HG03060 (cell line): ENCODE measurements around the gene NAA80.
"Not testable (repeated sequence)": the region's sequence is repeated elsewhere in the genome, so short reads cannot be mapped to it uniquely, and the experiment has no call there.

Source experiments
- ATAC-seq: cut with Tn5 transposase; IDR thresholded peaks from one replicate; pipeline ENCODE4 v1.9.1; 2021; ENCODE audit warnings: low read depth, moderate number of reproducible peaks; ENCODE audit not compliant: unreplicated experiment

Gene NAA80

DNA sequence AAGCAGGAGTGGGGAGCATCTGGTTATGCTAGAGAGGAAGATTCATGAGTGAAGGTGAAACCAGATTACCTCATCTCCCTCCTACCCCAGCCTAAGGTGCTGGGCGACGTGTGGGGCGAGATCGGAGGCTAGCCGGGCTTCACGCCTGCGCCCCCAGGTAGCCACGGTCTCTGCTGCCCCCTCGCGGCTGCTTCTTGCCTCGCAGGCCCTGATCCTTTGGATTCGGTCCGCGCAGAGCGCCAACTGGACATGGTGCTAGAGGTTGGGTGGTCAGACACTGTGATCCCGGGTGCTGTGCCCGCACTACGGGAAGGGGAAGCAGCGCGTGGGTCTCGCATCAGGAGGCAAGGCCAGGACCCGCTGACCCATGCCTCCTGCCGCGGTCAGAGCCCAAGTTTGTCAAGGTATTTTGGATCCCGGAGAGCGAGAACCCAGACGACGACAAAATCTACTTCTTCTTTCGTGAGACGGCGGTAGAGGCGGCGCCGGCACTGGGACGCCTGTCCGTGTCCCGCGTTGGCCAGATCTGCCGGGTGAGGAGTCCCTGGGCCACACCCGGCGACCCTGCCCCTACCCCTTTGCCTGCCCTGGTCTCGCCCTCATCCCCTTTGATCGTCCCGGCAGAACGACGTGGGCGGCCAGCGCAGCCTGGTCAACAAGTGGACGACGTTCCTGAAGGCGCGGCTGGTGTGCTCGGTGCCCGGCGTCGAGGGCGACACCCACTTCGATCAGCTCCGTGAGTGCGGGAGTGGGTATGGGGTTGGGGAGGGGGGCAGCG is 26.1 kb downstream of the NAA80 start:
- no peak for ATAC-seq

DNA sequence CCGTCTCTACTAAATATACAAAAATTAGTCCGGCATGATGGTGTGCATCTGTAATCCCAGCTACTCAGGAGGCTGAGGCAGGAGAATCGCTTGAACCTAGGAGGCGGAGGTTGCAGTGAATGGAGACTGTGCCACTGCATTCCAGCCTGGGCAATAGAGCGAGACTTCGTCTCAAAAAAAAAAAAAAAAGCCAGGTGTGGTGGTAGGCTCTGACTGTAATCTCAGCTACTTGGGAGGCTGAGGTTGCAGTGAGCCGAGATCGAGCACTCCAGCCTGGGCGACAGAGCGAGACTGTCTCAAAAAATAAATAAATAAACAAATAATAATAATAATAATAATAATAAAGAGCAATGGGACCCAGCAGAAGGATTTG is 26.7 kb downstream of the NAA80 start:
- ATAC-seq, result not testable (repeated sequence)

DNA sequence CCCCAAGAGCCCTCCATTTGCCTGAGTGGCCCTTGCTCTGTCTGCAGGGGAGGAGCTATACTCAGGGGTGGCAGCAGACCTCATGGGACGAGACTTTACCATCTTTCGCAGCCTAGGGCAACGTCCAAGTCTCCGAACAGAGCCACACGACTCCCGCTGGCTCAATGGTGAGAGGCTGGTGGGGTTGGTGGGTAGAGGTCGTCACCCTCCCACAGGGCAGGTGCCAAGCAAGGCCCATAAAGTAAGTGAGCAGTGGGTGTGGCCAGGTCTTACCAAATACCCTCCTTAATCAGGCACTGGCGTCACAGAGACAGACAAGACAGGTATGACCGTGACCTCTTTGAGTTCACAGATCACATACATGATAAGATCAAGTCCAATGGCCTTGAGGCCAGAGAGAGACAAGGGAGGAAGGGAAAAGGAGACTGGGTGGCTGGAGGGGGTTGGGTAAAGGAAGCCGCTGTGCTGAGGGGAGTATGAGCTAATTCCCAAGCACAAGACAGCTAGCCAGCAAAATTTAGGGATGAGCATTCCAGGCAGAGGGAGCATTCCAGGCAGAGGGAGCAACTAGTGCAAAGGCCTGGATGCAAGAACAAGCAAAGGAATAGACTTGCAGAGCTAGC is 27.8 kb downstream of the NAA80 start:
- ATAC-seq, result no peak

DNA sequence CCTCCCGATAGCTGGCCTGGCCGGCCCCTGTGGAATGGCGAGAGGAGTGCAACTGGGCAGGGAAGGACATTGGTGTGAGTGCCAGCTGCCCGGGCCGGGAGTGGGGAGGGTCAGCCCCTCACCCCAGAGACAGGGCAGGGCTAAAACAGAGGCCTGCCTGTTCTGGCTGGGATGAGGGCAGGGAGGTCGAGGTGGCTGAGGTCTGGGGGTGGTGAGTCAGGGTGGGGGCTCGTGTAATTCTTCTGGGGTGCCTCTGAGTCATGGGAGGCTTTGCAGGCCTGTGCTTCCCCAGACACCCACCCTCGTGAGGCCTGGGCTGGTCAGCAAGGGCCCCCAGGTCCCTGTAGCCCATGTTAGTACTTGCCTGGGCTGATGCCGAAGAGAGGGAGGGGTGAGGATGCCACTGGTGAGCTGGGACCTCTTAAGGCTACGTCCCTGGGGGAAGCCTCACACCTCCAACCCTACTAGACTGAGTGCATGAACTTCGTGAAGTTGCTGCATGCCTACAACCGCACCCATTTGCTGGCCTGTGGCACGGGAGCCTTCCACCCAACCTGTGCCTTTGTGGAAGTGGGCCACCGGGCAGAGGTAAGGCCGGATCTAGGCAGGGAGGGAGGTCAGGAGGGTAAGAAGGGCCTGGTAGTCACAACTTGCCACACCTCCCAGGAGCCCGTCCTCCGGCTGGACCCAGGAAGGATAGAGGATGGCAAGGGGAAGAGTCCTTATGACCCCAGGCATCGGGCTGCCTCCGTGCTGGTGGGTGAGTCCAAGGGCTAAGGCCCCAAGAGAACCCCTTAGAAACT is 28.6 kb downstream of the NAA80 start:
- ATAC-seq, result no peak

DNA sequence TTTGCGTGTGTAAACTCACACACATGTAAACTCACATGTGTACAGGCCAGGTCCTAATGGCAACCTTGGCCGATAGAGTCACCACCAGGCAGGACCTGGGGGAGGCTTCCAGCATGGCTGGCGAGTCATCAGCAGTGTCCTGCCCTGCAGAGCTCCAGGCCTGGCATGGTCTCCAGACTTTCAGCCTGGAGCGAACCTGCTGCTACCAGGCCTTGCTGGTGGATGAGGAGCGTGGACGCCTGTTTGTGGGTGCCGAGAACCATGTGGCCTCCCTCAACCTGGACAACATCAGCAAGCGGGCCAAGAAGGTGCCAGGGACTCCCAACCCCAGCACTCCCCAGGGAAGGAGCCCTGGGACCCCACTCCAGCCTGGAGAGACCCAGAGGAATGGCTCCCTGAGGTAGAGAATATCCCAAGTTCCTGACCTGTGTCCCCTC is 29.2 kb downstream of the NAA80 start:
- no peak for ATAC-seq

DNA sequence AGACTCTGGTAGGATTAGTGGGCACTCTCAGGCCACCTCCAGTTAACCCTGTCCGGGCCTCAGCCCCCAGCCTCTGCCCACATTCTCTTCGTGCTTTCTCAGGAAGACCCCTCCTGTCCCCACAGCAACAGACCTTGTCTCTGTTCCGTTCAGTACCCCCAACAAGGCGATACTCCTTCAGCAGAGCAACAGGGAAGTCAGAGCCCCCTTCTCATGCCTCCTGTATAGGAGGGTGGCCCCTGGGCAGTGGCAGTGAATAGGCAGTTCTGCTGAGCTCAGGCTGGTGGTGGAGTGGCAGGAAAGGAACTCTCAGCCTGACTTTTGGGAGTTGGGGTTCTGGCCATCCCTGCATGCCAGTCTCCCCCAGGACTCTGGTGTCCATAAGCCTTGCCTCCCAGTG is 29.7 kb downstream of the NAA80 start:
- no peak for ATAC-seq

DNA sequence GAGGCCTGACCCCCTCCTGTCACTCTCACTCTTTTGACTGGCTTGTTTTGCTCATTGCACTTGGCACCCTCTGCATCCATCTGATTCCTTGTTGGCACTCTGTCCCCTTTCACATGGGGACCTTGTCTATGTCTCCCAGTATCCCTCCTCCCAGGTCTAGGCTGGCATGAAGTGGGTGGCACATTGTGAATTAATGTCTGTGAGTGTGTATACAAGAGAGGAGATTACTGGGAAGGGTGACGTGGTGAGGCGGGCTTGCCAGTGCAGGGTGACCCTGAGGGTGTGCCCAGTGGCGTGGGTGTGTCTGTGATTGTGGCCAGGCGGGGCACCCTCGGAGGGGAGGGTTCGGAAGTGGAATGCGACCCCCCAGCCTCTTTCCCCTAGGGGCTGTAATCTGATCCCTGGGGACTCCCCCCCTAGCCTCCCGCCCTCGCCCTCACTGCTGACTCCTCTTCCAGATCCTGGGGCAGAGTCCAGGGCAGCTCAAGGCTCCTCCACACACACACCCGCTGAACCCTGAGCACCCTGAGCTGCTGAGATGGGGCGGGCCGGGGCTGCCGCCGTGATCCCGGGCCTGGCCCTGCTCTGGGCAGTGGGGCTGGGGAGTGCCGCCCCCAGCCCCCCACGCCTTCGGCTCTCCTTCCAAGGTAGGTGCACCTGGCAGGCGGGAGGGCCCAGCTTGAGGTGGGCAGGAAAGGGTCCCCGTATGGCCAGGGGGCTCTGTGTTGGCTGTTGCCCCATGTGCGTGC is 30.3 kb downstream of the NAA80 start, which contains the start of gene SEMA3B:
SEMA3B (plus strand) TSS at position 445 of the 749 bp plus-strand sequence; CDS start at position 539, 94 bp downstream.
- no peak for ATAC-seq

DNA sequence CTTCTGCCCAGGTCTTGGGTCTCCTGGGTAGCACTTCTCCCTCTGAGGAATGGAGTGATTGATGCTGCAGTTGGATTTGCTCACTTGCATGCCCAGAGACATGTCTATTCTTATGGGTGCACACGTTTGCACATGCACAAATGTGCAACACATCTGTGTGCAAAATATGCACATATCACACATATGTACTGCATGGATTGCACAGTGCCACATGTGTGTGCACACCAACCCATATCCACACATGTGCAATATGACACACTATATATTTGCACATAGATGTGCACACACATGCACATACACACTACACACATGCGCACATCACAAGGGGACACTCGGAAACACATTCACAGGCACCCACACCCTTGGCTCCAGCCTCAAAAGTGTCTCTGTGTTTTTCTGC is 30.9 kb downstream of the NAA80 start:
- ATAC-seq, result no peak

DNA sequence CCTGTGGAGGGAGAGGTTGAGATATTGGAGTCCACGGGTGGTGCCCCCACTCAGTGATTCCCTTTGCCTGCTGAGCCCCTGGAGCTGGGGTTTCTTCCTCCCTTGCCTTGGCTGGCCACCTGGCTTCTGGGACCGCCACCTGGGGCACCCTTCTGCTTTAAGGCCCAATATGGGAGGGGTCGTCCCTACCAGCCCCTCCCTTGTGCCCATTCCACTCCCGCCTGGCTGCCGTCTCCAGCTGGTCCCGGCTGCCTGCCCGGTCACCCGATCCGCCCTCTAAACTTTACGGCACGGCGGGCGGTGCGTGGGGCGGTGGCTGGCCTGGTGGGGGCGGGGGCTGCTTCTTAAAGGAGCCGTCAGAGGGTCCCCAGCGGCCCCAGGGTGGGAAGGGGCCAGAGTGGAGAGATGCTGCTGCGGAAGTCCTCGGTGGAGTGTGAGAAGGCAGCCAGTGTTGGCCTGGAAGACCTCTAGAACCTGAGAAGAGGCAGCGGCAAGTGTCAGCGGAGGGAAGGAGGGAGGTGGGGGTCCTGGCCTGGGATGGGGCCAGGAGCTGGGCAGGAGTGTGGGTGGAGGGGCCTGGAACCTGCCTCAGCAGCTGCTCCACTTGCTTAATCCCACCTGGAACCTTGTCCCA is 31.8 kb downstream of the NAA80 start:
- no peak for ATAC-seq

DNA sequence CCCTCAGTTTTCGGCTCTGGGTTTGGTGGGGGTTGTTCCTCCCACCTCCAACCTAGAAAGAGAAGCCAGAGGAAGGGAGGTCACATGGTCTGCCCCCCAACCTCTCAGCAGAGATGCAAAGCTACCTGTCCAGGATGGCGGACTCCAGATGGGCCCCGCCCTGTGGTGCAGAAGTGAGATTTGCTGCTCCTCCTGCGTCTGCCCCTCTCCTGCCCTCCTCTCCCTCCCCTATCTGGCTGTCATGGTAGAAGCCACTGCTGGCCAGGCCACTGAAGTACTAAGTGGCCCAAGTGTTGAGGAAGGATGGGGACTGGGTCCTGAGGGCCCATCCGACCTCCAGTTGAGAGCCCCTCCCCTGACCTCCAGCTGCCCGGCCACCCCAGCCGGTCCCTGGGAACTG is 32.4 kb downstream of the NAA80 start:
- no peak for ATAC-seq

DNA sequence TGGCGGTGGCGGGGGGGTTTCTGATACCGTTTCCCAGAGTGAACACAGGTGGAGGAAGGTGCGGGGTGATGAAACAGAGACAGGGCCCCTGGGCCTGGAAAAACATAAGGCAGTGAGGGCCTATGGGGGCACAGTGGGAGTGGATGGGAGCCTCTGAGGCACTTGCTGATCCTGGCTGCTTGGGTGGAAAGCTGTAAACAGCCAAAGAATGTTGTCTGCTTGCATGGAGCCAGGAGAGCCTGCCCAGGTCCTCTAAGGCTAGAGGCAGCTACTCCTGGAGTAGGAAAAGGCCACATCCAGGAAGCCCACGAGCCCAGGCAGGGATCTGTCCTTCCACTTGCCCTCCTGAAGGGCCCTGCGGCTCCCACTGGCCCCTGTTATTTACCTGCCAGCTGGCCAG is 33.2 kb downstream of the NAA80 start:
- ATAC-seq, result no peak

DNA sequence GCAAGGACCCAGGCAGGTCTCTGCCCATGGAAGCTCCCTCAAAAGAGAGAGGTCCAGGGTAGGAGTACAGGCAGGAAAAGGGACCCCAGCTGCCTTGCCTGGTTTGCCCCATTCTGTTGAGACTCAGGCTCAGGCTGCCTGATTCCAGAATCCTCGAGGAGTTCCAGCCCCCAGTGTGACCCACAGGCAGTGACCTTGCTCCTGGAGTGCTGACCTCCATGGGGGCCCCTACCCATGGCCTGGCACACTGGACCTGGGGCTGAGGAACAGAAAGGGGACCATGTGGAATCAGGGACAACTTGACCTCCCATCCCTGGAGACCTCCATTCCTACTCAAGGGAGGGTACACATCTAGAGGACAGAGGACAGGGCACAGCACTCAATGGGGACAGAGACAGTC is 33.6 kb downstream of the NAA80 start:
- ATAC-seq, result no peak

DNA sequence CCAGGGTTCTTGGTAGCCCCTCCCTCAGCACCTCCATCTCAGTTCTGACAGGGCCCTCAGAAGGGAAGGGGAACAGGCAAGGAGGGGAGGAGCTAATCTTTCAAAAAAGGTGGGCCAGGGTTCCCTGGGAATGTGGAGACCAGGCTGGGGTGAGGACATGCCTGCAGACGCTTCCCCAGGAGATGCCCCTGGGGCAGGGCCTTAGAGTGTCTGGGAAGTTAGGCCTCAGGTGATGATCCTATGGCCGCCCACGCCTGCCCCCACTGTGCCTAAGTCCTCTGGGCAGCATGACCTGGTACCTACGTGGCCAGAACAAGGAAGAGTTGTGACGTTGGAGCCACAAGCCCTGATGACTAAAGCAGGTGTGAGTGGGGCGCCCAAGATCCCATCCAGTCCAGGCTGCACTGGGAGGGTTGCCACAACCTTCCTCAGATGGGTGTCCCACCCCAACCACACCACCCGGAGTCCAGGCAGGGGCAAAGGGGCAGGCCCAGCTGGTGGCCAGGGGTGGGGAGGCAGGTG is 34.2 kb downstream of the NAA80 start:
- no peak for ATAC-seq

DNA sequence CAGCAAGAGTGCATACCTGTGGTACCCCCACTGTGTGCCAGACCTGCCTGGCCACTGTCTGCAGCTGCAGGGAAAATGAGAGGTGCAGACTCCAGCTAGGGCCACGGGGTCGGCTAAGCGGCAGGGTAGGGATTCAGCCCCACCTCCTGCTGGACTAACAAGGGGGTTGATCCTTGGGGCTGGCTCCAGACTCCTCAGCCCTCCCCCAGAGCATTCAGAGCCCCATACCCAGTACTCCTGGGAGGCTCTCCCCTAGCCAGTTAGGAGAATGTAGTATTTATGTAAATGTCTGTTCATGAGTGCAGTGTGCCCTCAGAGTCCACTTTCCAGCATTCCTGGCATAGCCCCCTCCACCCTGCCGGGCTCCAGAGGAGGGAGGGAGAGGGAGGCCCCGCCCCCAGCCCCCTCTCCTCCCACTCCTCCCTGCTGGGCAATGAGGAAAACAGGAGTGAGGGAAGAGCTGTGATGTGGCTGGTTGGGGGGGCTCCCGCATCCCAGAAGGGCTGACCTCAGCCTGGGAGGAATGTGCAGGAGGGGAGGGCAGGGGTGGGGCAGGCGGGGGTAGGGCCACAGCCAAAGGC is 34.7 kb downstream of the NAA80 start:
- no peak for ATAC-seq

DNA sequence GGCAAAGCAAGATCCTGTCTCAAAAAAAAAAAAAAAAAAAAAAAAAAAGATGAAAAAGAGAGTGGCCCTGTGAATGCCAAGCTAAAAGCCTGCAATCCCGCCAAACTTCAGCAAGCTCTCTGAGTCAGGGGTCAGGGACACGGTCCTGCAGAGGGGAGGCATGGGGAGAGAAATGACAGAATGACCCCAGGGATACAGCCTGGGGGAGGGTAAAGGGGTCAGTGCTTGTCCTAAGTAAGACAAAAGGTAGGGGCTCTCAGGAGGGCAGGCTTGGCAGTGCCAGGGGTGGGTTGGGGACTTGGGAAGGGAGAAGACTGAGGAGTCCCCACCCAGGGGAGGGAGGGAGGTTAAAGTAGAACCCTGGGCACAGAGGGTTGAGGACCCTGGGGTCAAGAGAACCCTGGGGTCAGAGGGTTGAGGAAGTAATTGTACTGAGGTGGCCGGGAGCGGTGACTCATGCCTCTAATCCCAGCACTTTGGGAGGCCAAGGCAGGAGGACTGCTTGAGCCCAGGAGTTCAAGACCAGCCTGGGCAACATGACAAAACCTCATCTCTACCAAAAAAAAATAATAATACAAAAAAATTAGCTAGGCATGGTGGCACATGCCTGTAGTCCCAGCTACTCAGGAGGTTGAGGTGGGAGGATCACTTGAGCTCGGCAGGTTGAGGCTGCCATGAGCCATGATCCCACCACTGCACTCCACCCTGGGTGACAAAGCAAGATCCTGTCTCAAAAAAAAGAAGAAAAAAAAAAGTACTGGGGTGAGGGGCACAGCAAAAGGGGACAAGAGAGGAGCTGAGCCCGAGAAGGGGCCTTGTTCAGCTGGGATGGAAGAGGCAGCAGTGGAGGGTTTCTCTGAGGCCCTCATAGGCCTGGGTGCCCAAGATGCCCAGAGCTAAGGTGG is 35.5 kb downstream of the NAA80 start:
- no peak for ATAC-seq

DNA sequence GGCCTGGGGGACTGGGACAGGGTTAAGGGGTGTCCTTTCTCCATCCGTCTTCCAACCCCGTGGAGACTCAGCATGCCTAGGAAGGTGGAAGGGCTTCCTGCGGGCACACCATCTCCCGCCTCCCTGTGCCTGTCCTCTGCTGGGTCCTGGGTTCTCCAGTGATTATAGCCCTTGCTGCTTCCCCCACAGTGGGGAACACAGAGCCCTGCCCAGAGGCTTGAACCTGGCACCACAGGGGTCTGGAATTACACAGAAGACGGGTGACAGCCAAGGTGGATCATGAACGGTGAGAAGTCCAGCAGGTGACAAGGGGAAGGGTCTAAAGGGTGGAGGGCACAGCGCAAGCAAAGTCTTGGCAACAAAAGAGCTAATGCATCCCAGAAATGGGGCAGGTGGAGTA is 36.4 kb downstream of the NAA80 start:
- ATAC-seq, result no peak

DNA sequence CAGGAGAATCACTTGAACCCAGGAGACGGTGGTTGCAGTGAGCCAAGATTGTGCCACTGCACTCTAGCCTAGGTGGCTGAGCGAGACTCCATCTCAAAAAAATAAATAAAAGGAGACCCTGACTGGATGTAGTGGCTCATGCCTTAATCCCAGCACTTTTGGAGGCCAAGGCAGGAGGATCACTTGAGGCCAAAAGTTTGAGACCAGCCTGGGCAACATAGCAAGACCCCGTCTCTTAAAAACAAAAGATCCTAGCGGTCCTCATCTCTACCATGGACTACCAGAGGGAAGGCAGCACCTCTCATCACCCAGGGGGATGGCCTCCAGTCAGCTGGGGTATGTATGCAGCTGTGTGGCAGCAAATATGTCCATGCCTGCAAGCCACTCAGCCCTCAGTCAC is 37.0 kb downstream of the NAA80 start:
- ATAC-seq, result not testable (repeated sequence)

DNA sequence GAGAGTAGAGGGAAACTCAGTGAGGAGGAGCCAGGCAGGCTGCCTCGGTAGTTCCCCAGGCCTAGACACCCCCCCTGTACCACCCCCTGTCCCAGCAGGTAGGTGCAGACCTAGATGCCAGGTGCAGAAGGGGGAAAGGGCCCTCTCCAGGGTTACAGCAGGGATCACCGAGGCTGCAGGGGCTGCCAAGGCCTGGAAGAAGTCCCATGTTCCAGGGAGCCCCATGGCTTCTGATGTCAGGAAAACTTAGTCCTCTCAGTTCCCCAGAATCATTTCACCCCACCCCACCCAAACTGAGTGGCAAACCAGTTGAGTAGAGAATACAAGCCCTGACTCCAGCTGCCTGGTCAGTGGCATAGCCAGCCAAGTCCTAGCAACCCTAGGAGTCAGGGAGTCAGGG is 37.7 kb downstream of the NAA80 start:
- no peak for ATAC-seq
